ENCODE results near the gene SYT1. TPM values are rescaled to one million over a fixed set of nuclear protein-coding genes. Genes with fewer than 3 reads are reported as not detected.

Gene SYT1
- total and polyA plus RNA-seq, 2 donors (not counting 1 experiment from before 2014, with no cell fraction given), result 0.90 to 2.1 TPM

DNA sequence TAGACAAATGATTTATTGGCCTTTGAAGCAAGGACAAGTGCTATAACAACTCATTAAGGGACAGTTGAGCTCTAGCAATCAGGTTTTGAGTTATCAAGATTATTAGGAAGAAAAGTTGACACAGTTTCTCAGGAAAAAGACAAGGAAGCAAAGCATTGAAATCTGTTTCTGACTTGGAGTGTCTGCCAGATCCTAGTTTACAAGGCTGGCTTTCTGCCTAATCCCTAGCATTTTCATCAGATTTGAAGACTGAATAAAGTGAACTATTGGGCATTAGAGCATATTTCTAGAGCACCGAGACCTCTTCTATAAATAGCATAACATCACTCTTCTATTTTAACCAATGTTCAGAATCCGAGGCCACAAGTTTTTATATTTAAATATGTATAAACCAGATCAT lies 7.0 kb downstream of the SYT1 start:
- Histone ChIP-seq H3K4me2 (ENCODE audit: extremely low read depth, insufficient read depth, low read length) (no peak overlapping the region), H4K20me1 (ENCODE audit: control insufficient read depth, extremely low read depth, insufficient read depth, low read length) (no peaks in the 10 kb centered on the region), H3K79me2 (ENCODE audit: control insufficient read depth, insufficient read depth, low read length) (no peaks in the 10 kb centered on the region), H2AFZ (ENCODE audit: low read length) (no peak overlapping the region), H3K4me3 (replicated peaks in 1 of 4; ENCODE audit: control extremely low read depth in 1 of 4, insufficient read depth in 1 of 4, low read depth in 3 of 4, low read length in 4 of 4) (no peak overlapping the region), H3K27ac (ENCODE audit: insufficient read depth, low read length) (no peak overlapping the region), H3K36me3 (ENCODE audit: control insufficient read depth, insufficient read depth, low read length) (no peaks in the 10 kb centered on the region), H3K27me3 (ENCODE audit: control insufficient read depth, insufficient read depth, low read length) (no peaks in the 10 kb centered on the region), H3K4me1 (ENCODE audit: control insufficient read depth, extremely low read depth, insufficient read depth, low read length) (no peaks in the 10 kb centered on the region), H3K9ac (ENCODE audit: insufficient read depth, low read length) (no peak overlapping the region), H3K9me3 (ENCODE audit: control insufficient read depth, insufficient read depth, low read depth, low read length) (no peaks in the 10 kb centered on the region)
- DNase-seq (ENCODE audit: low read depth in 2 of 2), result peak; percentile 14 to 63
- TF ChIP-seq, protein P1, sequence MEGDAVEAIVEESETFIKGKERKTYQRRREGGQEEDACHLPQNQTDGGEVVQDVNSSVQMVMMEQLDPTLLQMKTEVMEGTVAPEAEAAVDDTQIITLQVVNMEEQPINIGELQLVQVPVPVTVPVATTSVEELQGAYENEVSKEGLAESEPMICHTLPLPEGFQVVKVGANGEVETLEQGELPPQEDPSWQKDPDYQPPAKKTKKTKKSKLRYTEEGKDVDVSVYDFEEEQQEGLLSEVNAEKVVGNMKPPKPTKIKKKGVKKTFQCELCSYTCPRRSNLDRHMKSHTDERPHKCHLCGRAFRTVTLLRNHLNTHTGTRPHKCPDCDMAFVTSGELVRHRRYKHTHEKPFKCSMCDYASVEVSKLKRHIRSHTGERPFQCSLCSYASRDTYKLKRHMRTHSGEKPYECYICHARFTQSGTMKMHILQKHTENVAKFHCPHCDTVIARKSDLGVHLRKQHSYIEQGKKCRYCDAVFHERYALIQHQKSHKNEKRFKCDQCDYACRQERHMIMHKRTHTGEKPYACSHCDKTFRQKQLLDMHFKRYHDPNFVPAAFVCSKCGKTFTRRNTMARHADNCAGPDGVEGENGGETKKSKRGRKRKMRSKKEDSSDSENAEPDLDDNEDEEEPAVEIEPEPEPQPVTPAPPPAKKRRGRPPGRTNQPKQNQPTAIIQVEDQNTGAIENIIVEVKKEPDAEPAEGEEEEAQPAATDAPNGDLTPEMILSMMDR (conservative IDR thresholded peaks at IDR 0.05 in 1 of 2, IDR thresholded peaks at IDR 0.05 in 1 of 2; ENCODE audit: low read depth in 1 of 2, low read length in 2 of 2), result no peak
- TF ChIP-seq EZH2 (IDR thresholded peaks at IDR 0.05; ENCODE audit: low read length, missing control alignments), result no peak

DNA sequence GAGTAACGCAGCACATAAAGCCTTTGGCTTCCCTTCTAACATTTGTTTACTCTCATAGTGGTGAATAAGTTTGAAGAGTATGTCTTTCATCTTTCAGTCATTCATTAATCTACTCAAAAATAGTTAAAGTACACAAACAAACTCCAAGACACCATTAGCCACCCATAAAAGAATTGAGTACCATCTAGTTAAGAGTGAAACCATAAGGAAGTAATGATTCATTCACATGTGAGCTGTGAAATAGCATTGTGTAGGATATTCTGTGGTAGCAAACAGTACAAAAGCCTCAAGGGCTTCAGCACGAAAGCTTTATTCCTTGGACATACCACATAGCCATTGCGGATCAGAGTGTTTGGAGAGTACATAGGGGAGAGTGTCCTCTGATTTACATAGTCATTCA lies 13.9 kb downstream of the SYT1 start:
- no peak overlapping the region for H3K9ac ChIP-seq (ENCODE audit: insufficient read depth, low read length)
- no peak overlapping the region for H3K4me2 ChIP-seq (ENCODE audit: extremely low read depth, insufficient read depth, low read length)
- H2AFZ ChIP-seq (ENCODE audit: low read length), result no peak overlapping the region
- no peaks in the 10 kb centered on the region for H3K79me2 ChIP-seq (ENCODE audit: control insufficient read depth, insufficient read depth, low read length)
- H3K36me3 ChIP-seq (ENCODE audit: control insufficient read depth, insufficient read depth, low read length), result no peaks in the 10 kb centered on the region
- TF ChIP-seq, protein P1 (conservative IDR thresholded peaks at IDR 0.05 in 1 of 2, IDR thresholded peaks at IDR 0.05 in 1 of 2; ENCODE audit: low read depth in 1 of 2, low read length in 2 of 2), result no peak
- TF ChIP-seq EZH2 (IDR thresholded peaks at IDR 0.05; ENCODE audit: low read length, missing control alignments), result no peak
- H3K27ac ChIP-seq (ENCODE audit: insufficient read depth, low read length), result no peak overlapping the region
- no peak overlapping the region for H3K4me3 ChIP-seq (replicated peaks in 1 of 4; ENCODE audit: control extremely low read depth in 1 of 4, insufficient read depth in 1 of 4, low read depth in 3 of 4, low read length in 4 of 4)
- no peaks in the 10 kb centered on the region for H3K9me3 ChIP-seq (ENCODE audit: control insufficient read depth, insufficient read depth, low read depth, low read length)
- no peaks in the 10 kb centered on the region for H4K20me1 ChIP-seq (ENCODE audit: control insufficient read depth, extremely low read depth, insufficient read depth, low read length)
- no peaks in the 10 kb centered on the region for H3K27me3 ChIP-seq (ENCODE audit: control insufficient read depth, insufficient read depth, low read length)
- no peaks in the 10 kb centered on the region for H3K4me1 ChIP-seq (ENCODE audit: control insufficient read depth, extremely low read depth, insufficient read depth, low read length)
- peak in 1 of 2 donors; percentile 24 for DNase-seq (ENCODE audit: low read depth in 2 of 2)

DNA sequence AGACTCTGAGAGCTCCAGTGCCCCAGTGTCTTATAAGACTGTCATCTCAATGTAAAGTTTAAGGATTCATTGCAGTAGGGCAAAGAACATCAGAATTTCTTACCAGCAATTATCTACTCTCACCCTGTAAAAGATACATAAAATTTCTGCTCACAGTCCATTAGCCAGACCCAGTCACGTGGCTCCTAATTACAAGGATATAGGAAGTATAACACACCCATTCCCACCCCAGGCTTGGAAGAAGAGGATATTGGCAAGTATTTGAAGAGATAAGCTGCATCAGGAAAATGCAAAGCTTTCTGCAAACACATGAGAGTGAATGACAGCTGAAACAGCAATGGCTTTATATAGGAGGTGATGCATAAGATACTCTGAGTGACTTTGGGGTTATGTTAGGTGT lies 14.3 kb downstream of the SYT1 start:
- Histone ChIP-seq H3K4me3 (replicated peaks in 1 of 4; ENCODE audit: control extremely low read depth in 1 of 4, insufficient read depth in 1 of 4, low read depth in 3 of 4, low read length in 4 of 4) (no peak overlapping the region), H4K20me1 (ENCODE audit: control insufficient read depth, extremely low read depth, insufficient read depth, low read length) (no peaks in the 10 kb centered on the region), H3K9ac (ENCODE audit: insufficient read depth, low read length) (no peak overlapping the region), H2AFZ (ENCODE audit: low read length) (no peak overlapping the region), H3K9me3 (ENCODE audit: control insufficient read depth, insufficient read depth, low read depth, low read length) (no peaks in the 10 kb centered on the region), H3K36me3 (ENCODE audit: control insufficient read depth, insufficient read depth, low read length) (no peaks in the 10 kb centered on the region), H3K4me1 (ENCODE audit: control insufficient read depth, extremely low read depth, insufficient read depth, low read length) (no peaks in the 10 kb centered on the region), H3K27ac (ENCODE audit: insufficient read depth, low read length) (no peak overlapping the region), H3K79me2 (ENCODE audit: control insufficient read depth, insufficient read depth, low read length) (no peaks in the 10 kb centered on the region), H3K4me2 (ENCODE audit: extremely low read depth, insufficient read depth, low read length) (no peak overlapping the region), H3K27me3 (ENCODE audit: control insufficient read depth, insufficient read depth, low read length) (no peaks in the 10 kb centered on the region)
- DNase-seq (ENCODE audit: low read depth in 2 of 2), result no peak
- TF ChIP-seq EZH2 (IDR thresholded peaks at IDR 0.05; ENCODE audit: low read length, missing control alignments), result no peak
- TF ChIP-seq, protein P1 (conservative IDR thresholded peaks at IDR 0.05 in 1 of 2, IDR thresholded peaks at IDR 0.05 in 1 of 2; ENCODE audit: low read depth in 1 of 2, low read length in 2 of 2), result no peak
